NCI-H2196 treated with DMSO at 0.1 percent for 48 hours (cell line): Measurements from ENCODE around the gene SRGAP2B.
"Not testable (repeated sequence)": the region's sequence is repeated elsewhere in the genome, so short reads cannot be mapped to it uniquely, and the experiment has no call there.

ENCODE experiments used
- DNase-seq: peaks from one replicate; lab custom pipeline; 2025; ENCODE audit not compliant: unreplicated experiment; lab: John Stamatoyannopoulos, UW

Gene SRGAP2B

DNA sequence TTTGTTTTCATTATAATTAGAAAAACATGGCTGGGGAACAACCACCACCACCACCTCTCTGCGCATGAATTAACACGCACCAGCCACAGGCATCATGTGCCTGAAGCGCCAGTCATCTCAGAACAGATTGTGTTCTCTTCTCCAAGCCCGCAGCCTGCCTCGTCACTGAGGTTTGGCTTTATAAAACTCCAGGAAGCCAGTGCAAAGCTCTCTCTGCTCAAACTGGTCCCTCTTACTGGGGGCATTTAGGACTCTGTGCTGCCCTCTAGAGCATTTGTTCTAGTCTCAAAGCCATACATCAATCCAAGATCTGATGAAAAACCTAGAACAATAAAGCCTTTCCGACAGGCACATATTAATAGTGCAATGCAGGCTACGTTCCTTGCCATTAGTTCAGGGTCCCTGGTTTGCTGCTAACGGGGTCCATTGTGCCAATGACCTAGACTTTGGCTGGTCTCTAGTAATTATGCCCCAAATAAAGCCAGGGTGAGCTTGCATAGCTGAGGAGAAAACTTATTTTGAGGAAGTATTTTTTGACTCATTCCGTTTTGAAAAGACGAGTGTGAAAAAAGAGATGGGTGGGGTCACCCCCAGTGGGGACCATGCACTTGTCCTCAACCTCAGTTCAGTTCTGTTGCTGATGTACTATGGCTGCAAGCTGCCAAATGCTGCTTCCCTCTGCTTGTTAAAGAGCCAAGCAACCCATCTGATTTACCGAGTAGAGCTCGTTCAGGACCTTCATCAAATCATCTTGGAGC, 181.0 kb downstream of the SRGAP2B start:
- DNase-seq, result not testable (repeated sequence)

DNA sequence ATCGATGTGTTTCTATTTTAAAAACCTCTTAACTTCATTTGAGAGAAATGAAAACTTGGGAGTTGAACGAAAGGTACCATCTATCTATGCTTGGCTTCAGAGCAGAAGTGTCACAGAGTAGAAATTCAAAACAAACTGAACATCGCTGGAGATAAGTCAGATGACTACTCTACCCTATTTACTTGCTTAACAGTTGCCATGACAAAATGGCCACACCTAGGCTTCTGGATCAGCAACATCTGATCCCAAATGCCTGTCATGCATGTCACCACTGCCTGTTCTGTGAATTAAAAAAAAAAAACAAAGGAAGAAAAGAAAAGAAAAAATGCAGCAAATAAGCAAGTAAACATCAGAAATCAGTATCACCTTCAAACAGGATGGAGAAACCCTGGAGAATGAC, 181.7 kb downstream of the SRGAP2B start:
- not testable (repeated sequence) for DNase-seq

DNA sequence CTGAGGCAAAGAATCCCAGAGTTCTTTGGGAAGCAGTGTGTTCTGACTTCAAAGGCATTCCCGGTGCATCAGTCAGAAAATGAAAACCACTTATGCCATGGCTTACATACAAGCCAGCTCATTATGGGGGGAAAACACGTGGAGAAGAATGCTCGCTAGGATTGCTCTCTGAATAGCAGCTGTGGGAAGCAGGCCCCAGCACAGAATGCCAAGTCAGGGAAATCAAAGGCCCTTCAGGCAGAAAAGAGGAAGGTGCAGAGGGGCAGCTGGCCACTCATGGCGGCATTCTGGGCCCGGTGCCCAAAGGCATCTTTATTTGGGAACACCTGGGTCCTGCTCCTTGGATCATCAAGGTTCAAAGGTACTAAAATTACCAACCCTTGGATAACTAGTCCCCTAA, 184.4 kb downstream of the SRGAP2B start:
- DNase-seq, result not testable (repeated sequence)

DNA sequence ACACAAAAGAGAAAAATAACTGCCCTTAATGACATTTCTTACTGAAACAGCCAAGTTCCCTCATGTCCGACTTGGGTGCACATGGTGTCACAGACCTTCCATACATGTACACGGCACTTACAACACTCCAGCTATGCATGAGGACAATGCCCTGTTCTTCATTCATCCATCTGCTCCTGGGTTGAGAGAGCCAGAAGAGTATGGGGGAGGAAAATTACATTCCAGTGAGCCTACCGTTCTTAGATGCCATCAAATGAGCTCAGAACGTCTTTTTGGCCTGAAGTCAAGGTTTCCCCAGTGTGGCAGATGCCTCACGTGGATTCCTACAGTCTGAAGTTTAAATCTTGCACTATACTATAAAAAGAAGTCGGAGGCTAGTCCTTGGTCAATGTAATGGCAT, 194.3 kb downstream of the SRGAP2B start:
- DNase-seq, result not testable (repeated sequence)

DNA sequence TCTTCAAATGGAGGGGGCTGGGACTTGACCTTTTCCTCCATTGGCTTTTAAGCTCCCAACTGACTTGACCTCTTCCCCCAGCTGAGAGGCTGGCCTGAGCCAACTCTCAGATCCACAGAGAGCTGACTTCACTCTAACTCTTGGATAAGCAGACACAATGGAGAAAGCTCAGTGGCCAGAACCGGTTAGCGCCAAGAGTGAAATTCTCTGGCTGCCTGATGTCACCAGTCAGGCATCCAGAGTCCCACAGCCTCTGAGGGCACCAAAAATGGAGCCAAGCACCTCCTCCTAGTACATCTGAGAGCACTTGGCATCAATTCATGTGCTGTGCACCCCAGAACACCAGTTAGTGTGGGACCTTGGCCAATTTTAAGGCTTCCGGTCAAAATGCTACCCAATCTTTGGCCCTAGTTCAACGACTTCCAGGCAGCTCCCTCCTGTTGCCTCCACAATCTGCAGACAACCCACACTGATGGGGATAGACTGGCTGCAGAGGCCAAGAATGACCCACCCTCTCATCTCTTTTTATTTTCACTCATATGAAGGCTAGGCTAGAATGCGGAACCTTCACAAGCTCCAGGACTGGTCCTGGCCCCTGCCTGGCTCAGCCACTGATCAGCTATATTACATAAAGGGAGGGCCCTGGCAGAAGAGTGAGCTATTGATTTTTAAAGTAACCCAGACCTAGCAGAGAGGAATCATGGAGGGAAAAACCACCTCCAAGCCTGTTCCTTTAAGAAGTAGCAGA, 200.5 kb downstream of the SRGAP2B start:
- not testable (repeated sequence) for DNase-seq

DNA sequence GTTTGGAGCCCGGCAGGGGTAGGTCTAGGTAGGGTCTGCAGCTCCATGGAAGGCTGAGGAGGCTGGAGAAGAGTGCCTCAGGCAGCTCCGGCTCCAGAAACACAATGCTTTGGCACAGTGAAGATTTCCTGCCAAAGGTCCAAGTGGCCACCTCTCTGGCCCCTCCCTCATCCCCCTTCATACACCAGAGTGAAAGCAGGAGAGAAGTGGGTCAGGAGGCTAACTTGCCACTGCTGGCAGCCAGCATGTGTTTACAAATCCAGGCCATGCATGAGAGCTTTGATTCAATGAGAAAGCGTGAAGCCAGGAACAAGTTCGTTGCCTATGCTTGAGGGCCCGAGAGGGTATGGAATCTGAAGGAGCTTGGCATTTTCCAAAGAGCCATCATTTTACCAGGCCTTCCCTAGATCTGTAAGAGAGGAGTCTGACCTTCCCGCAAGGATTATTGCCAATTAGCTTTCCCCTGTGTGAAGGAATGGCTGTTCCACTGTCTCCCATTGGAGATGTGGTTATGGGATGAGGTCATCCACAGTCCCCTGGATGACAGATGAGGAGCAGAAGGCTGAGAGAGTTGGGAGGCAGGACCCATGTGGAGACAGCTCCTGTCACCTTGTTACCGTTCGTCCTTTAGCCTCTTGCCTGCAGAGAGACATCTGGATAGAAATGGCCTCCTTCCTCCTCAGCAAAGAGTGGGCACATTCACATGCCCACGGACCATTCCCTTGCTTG, 201.3 kb downstream of the SRGAP2B start:
- DNase-seq, result not testable (repeated sequence)

DNA sequence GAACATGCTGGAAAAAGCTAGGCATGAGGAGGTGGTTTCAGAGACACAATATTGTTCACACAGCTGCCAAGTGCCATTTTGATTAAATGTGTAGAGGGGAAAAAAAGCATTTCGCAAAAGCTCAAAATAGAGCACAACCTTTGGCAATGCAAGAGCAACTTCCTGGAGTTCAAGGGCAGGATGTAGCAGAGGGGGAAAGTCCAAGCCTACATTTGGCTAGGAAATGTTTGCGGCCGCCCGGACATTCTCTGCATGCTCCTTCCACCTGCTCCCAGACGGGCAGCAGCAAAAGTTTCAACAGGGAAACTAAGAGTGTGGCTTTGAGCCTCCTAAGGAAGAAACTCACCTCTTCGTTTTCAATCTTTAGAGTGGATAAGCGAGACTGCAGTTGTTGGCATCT, 202.1 kb downstream of the SRGAP2B start:
- DNase-seq, result not testable (repeated sequence)

DNA sequence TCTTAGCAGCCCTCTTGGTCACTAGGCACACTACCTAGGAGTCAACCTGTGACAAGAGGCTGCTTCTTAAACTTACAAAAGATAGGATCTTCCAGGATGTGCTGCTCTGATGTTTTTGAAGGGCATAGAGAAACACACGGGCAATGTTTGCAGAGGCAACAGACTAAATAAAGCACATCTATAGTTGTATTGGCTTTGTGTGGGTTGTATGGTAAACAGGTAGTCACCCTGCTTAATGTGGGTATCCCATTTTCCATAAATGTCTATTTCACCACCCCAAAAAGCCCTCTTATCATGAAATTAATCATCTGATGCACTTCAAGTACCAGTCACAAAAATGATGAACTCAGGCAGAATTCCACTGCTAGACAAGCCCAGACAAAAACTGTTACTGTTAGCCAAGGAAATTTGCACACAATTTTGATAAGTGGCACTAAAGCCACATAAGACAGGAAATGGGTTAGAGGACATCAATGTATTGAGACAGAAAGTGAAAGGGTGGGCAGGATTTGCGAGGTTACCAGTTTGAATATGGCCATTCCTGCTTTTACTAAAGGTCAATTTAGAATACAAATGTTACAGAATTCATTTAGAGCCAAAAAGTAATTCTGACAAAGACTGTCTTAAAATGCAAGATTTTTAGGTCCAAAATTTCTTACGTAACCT, 205.5 kb downstream of the SRGAP2B start:
- not testable (repeated sequence) for DNase-seq

DNA sequence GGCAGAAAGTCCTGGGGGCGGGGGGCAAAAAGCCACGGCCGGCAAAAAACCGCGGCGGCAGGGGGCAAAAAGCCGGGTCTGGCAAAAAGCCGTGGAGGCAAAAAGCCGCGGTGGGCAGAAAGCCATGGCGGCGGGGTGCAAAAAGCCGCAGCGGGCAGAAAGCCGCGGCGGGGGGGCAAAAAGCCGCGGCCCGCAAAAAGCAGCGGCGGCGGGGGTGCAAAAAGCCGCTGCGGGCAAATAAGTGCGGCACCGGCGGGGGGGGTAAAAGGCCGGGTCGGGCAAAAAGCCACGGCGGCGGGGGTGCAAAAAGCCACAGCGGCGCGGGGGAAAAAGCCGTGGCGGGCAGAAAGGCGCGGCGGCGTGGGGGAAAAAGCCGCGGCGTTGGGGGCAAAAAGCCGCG, 212.1 kb downstream of the SRGAP2B start:
- DNase-seq, result not testable (repeated sequence)

DNA sequence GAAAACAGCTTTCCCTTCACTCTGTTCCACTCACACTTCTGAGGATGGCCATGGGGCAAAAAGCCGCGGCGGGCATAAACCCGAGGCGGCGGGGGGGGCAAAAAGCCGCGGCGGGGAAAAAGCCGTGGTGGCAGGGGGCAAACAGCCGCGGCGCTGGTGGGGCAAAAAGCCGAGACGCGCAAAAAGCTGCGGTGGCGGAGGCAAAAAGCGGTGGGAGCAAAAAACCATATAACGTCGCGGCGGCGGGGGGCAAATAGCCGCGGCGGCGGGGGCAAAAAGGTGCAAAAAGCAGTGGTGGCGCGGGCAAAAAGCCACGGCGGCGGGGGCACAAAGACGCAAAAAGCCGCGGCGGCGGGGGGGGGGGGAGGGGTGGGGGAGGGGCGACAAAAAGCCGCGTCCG, 212.8 kb downstream of the SRGAP2B start:
- not testable (repeated sequence) for DNase-seq

DNA sequence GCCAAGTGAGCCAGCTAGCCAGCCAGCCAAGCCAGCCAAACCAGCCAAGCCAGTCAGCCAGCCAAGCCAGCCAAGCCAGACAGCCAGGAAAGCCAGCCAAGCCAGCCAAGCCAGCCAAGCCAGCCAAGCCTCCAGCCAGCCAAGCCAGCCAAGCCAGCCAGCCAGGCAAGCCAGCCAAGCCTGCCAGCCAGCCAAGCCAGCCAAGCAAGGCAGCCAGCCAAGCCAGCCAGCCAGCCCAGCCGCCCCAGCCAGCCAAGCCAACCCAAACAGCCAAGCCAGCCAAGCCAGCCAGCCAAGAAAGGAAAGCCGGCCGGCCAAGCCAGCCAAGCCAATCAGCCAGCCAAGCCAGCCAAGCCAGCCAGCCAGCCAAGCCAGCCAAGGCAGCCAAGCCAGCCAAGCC, 236.5 kb downstream of the SRGAP2B start:
- not testable (repeated sequence) for DNase-seq
